CD14-positive monocyte (primary cell): Measurements from ENCODE around the gene ZNF79. TPM values are rescaled to one million over a fixed set of nuclear protein-coding genes. Genes with fewer than 3 reads are reported as not detected.
A peak's percentile ranks its signal among the peaks of the same experiment; 100 is the strongest.

Experiments used
- DNase-seq, 3 donors: peaks; one replicate each; pipeline ENCODE4 v3.0.0-alpha.2; 2011 to 2022
- H2AFZ ChIP-seq: 2 replicates; pipeline ENCODE4 v1.6.0; 2012; ENCODE audit warnings: mild to moderate bottlenecking, low read depth, low read length, inconsistent platforms; ENCODE audit not compliant: insufficient read depth, poor library complexity, severe bottlenecking
- H3K27ac ChIP-seq, 2 donors: 1 replicate in 1 of 2; 2 replicates in 1 of 2; pipeline ENCODE4 v1.5.1; 2012 to 2013; ENCODE audit warnings: low read length in 2 of 2, control low read depth in 1 of 2, inconsistent platforms in 1 of 2, low read depth in 1 of 2, mild to moderate bottlenecking in 1 of 2
- H3K27me3 ChIP-seq, 2 donors: one replicate each; pipeline versions ENCODE4 v1.6.0 to v1.6.1; 2011 to 2013; ENCODE audit warnings: low read length in 2 of 2; ENCODE audit not compliant: control insufficient read depth in 2 of 2, insufficient read depth in 2 of 2
- H3K36me3 ChIP-seq, 2 donors: replicated peaks in 1 of 2; 1 replicate in 1 of 2; 2 replicates in 1 of 2; pipeline versions ENCODE4 v1.5.1 to v1.6.1; 2012 to 2013; ENCODE audit warnings: low read length in 2 of 2, control low read depth in 1 of 2, inconsistent platforms in 1 of 2, mild to moderate bottlenecking in 1 of 2; ENCODE audit not compliant: insufficient read depth in 2 of 2, control insufficient read depth in 1 of 2
- H3K4me1 ChIP-seq, 2 donors: 1 replicate in 1 of 2; 2 replicates in 1 of 2; pipeline versions ENCODE4 v1.5.1 to v1.6.1; 2012 to 2013; ENCODE audit warnings: low read length in 2 of 2, control low read depth in 1 of 2, inconsistent platforms in 1 of 2, mild to moderate bottlenecking in 1 of 2, moderate library complexity in 1 of 2; ENCODE audit not compliant: insufficient read depth in 2 of 2, control insufficient read depth in 1 of 2
- H3K4me2 ChIP-seq: replicated peaks from 2 replicates; pipeline ENCODE3; 2012; ENCODE audit warnings: low read length, moderate library complexity, mild to moderate bottlenecking; ENCODE audit not compliant: poor library complexity, severe bottlenecking; ENCODE audit errors: extremely low read depth
- H3K4me3 ChIP-seq, 3 experiments: fragments of 200-600 bp in 1 of 3; sonication (generic) in 1 of 3; replicated peaks in 1 of 3; 1 replicate in 2 of 3; 2 replicates in 1 of 3; pipeline ENCODE4 v1.5.1; 2011 to 2013; ENCODE audit warnings: low read length in 3 of 3, mild to moderate bottlenecking in 3 of 3, control low read depth in 2 of 3, low read depth in 2 of 3, inconsistent platforms in 1 of 3, moderate library complexity in 1 of 3
- H3K79me2 ChIP-seq: 2 replicates; pipeline ENCODE4 v1.6.0; 2012; ENCODE audit warnings: mild to moderate bottlenecking, control low read depth, inconsistent platforms, low read length, moderate library complexity; ENCODE audit not compliant: insufficient read depth
- H3K9ac ChIP-seq: 2 replicates; pipeline ENCODE4 v1.6.0; 2017; ENCODE audit warnings: low read length, mild to moderate bottlenecking; ENCODE audit not compliant: insufficient read depth, poor library complexity, severe bottlenecking
- H3K9me3 ChIP-seq, 2 donors: replicated peaks in 1 of 2; 1 replicate in 1 of 2; 2 replicates in 1 of 2; pipeline versions ENCODE4 v1.5.1 to v1.6.1; 2012 to 2013; ENCODE audit warnings: low read length in 2 of 2, control low read depth in 1 of 2; ENCODE audit not compliant: control insufficient read depth in 1 of 2, insufficient read depth in 1 of 2
- H4K20me1 ChIP-seq: 2 replicates; pipeline ENCODE4 v1.6.0; 2012; ENCODE audit warnings: mild to moderate bottlenecking, low read length, control low read depth, moderate library complexity; ENCODE audit not compliant: insufficient read depth
- H3K27ac Mint-ChIP-seq, 7 donors: one replicate each; pipeline ENCODE4 v1.8.0; 2020; ENCODE audit warnings: mild to moderate bottlenecking in 7 of 7, mixed read lengths in 7 of 7, moderate library complexity in 6 of 7, inconsistent platforms in 2 of 7
- H3K27me3 Mint-ChIP-seq, 3 donors: one replicate each; pipeline ENCODE4 v1.8.0; 2021 to 2022; ENCODE audit warnings: low read depth in 3 of 3, mild to moderate bottlenecking in 3 of 3, mixed read lengths in 3 of 3, moderate library complexity in 3 of 3, inconsistent platforms in 1 of 3
- H3K36me3 Mint-ChIP-seq, 2 donors: one replicate each; pipeline ENCODE4 v1.8.0; 2020; ENCODE audit warnings: mixed read lengths in 2 of 2, inconsistent platforms in 1 of 2, mild to moderate bottlenecking in 1 of 2
- H3K4me1 Mint-ChIP-seq: one replicate; pipeline ENCODE4 v1.8.0; 2020; ENCODE audit warnings: mild to moderate bottlenecking, mixed read lengths
- H3K4me3 Mint-ChIP-seq, 2 donors: one replicate each; pipeline ENCODE4 v1.8.0; 2020; ENCODE audit warnings: mild to moderate bottlenecking in 2 of 2, mixed read lengths in 2 of 2, moderate library complexity in 1 of 2
- H3K9me3 Mint-ChIP-seq, 7 donors: one replicate each; pipeline ENCODE4 v1.8.0; 2020 to 2022; ENCODE audit warnings: mixed read lengths in 7 of 7, mild to moderate bottlenecking in 6 of 7, moderate library complexity in 6 of 7, inconsistent platforms in 2 of 7
- WGBS: methylation state at CpG from one replicate; pipeline ENCODE4 v1.1.5; 2013; ENCODE audit warnings: missing lambda C conversion rate; ENCODE audit not compliant: insufficient coverage; 5-methylcytosine and 5-hydroxymethylcytosine counted together
- intact Hi-C, 2 donors: fragments of 100-400 bp; cut with micrococcal nuclease; formaldehyde crosslinking; loops; one replicate each; pipeline versions ENCODE4 v1.15.0 to v1.15.1; 2023
- polyA plus RNA-seq, 3 donors: library from polyadenylated mRNA; depleted of rRNA in 1 of 3; unstranded in 2 of 3; stranded (reverse) in 1 of 3; fragments of 300-500 nt in 2 of 3; fragments of >200 nt in 1 of 3; fragmentation: Illumina TruSeq in 2 of 3; gene quantifications; 1 replicate in 2 of 3; 2 replicates in 1 of 3; pipeline ENCODE4 v1.2.3, GENCODE V29; 2012 to 2021
- TF ChIP-seq, protein P1 (sequence below): fragments of 200-600 bp; IDR thresholded peaks from one replicate; pipeline ENCODE4 v1.8.0; 2022; ENCODE audit warnings: antibody characterized with exemption, mild to moderate bottlenecking

Gene ZNF79
- polyA plus RNA-seq, 3 donors, result 1.4 to 3.3 (median 2.0) TPM

GRCh38 chr9:127422787-127423186, 1.4 kb upstream of the ZNF79 start:
- DNase-seq, result no peak
- no CpG with 5 or more reads among the region's 6 CpGs for WGBS
- H3K27me3 ChIP-seq, result no peaks in the 10 kb centered on the region
- Mint-ChIP-seq H3K4me3 (peak overlapping the region in 1 of 2 donors; percentile 99), H3K9me3 (no peaks in the 10 kb centered on the region), H3K4me1 (peaks cover 45% of the 10 kb centered on the region), H3K27me3 (peaks cover 0 to 4% (median 2%) of the 10 kb centered on the region in 3 donors), H3K27ac (peak overlapping the region in 1 of 7 donors; percentile 94), H3K36me3 (peaks cover 6 to 9% of the 10 kb centered on the region in 2 donors)
- TF ChIP-seq, protein P1, sequence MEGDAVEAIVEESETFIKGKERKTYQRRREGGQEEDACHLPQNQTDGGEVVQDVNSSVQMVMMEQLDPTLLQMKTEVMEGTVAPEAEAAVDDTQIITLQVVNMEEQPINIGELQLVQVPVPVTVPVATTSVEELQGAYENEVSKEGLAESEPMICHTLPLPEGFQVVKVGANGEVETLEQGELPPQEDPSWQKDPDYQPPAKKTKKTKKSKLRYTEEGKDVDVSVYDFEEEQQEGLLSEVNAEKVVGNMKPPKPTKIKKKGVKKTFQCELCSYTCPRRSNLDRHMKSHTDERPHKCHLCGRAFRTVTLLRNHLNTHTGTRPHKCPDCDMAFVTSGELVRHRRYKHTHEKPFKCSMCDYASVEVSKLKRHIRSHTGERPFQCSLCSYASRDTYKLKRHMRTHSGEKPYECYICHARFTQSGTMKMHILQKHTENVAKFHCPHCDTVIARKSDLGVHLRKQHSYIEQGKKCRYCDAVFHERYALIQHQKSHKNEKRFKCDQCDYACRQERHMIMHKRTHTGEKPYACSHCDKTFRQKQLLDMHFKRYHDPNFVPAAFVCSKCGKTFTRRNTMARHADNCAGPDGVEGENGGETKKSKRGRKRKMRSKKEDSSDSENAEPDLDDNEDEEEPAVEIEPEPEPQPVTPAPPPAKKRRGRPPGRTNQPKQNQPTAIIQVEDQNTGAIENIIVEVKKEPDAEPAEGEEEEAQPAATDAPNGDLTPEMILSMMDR, result no peak
- peaks cover 0 to 3% of the 10 kb centered on the region in 2 donors for H3K36me3 ChIP-seq
- intact Hi-C loops, result no loop called here
- no peak overlapping the region for H2AFZ ChIP-seq
- H3K9me3 ChIP-seq, result no peaks in the 10 kb centered on the region
- no peak overlapping the region for H3K27ac ChIP-seq
- peaks cover 31 to 35% of the 10 kb centered on the region in 2 donors for H3K4me1 ChIP-seq
- peak overlapping the region; percentile 85 for H3K4me2 ChIP-seq
- H4K20me1 ChIP-seq, result no peaks in the 10 kb centered on the region
- H3K4me3 ChIP-seq, result peak overlapping the region in 1 of 3 experiments; percentile 79
- no peak overlapping the region for H3K9ac ChIP-seq
- H3K79me2 ChIP-seq, result peaks cover 56% of the 10 kb centered on the region

DNA sequence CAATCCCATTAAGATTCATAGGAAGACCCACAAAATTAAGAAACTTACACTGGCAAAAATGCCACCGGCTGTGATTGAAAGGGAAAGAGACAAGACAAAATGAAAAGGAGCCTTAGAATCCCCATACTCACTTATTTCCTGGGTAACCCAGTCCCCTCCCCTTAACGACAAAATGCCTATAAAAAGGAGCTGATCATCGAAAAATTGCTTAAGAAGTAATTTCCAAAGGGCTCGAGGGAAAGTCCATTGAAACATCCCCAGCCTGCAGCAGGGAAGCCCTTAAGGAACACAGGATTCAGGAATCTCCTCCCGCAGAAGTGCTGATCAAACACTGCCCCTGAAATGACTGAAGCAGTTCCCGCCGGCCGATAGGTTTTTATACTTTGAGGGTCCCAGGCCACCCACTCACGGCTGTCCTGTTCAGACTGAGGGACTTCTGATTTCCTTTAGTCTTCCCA, 677 bp upstream of the ZNF79 start:
- Mint-ChIP-seq H3K9me3 (no peaks in the 10 kb centered on the region), H3K36me3 (peaks cover 10 to 16% of the 10 kb centered on the region in 2 donors), H3K4me1 (peaks cover 45% of the 10 kb centered on the region), H3K27me3 (peaks cover 0 to 2% (median 2%) of the 10 kb centered on the region in 3 donors), H3K4me3 (peak overlapping the region; percentile 96 to 99), H3K27ac (peak overlapping the region; percentile 92 to 98 (median 96))
- H2AFZ ChIP-seq, result peak overlapping the region; percentile 94
- H3K36me3 ChIP-seq, result peaks cover 2 to 10% of the 10 kb centered on the region in 2 donors
- peak overlapping the region; percentile 71 to 88 (median 79) for H3K4me3 ChIP-seq
- no peaks in the 10 kb centered on the region for H3K9me3 ChIP-seq
- WGBS, result 0% methylated on average over 4 of the region's 9 CpGs
- TF ChIP-seq, protein P1, result no peak
- intact Hi-C loops, result no loop called here
- H4K20me1 ChIP-seq, result no peaks in the 10 kb centered on the region
- H3K4me1 ChIP-seq, result peaks cover 31 to 35% of the 10 kb centered on the region in 2 donors
- no peaks in the 10 kb centered on the region for H3K27me3 ChIP-seq
- H3K4me2 ChIP-seq, result peak overlapping the region; percentile 85
- H3K9ac ChIP-seq, result peak overlapping the region; percentile 82
- DNase-seq, result peak in 2 of 3 donors; percentile 3 to 26
- peak overlapping the region; percentile 75 to 83 for H3K27ac ChIP-seq
- H3K79me2 ChIP-seq, result peaks cover 62% of the 10 kb centered on the region
